Endodermal cell (in vitro differentiated cells): ENCODE data around the gene AARS2. TPM values are rescaled to one million over a fixed set of nuclear protein-coding genes. Genes with fewer than 3 reads are reported as not detected.

Source experiments
- DNase-seq: peaks from one replicate; pipeline ENCODE4 v3.0.0-alpha.2; 2017
- H3K27ac ChIP-seq: 2 replicates; pipeline ENCODE4 v1.5.1; 2013; ENCODE audit warnings: mild to moderate bottlenecking, low read depth, low read length, moderate library complexity
- H3K27me3 ChIP-seq: 2 replicates; pipeline ENCODE4 v1.6.1; 2013; ENCODE audit warnings: mild to moderate bottlenecking, low read length, moderate library complexity; ENCODE audit not compliant: insufficient read depth, control insufficient read depth, poor library complexity, severe bottlenecking
- H3K36me3 ChIP-seq: 2 replicates; pipeline ENCODE4 v1.7.0; 2013; ENCODE audit warnings: mild to moderate bottlenecking, low read length, moderate library complexity; ENCODE audit not compliant: control insufficient read depth, insufficient read depth
- H3K4me1 ChIP-seq: one replicate; pipeline ENCODE4 v1.7.0; 2013; ENCODE audit warnings: low read length; ENCODE audit not compliant: control insufficient read depth, insufficient read depth
- H3K4me3 ChIP-seq: 2 replicates; pipeline ENCODE4 v1.5.1; 2013; ENCODE audit warnings: mild to moderate bottlenecking, low read length, moderate library complexity
- H3K9ac ChIP-seq: 2 replicates; pipeline ENCODE4 v1.6.1; 2013; ENCODE audit warnings: mild to moderate bottlenecking, low read length, moderate library complexity; ENCODE audit not compliant: poor library complexity, severe bottlenecking; ENCODE audit errors: extremely low read depth
- H3K9me3 ChIP-seq: 2 replicates; pipeline ENCODE4 v1.6.1; 2013; ENCODE audit warnings: mild to moderate bottlenecking, low read length, moderate library complexity; ENCODE audit not compliant: control insufficient read depth
- H3K27ac Mint-ChIP-seq: 2 replicates; pipeline ENCODE4 v1.8.0; 2020; ENCODE audit warnings: mixed read lengths
- H3K27me3 Mint-ChIP-seq: 2 replicates; pipeline ENCODE4 v1.8.0; 2021; ENCODE audit warnings: mild to moderate bottlenecking, mixed read lengths; ENCODE audit not compliant: insufficient read depth
- H3K36me3 Mint-ChIP-seq: 2 replicates; pipeline ENCODE4 v1.8.0; 2020; ENCODE audit warnings: low read depth, mixed read lengths
- H3K4me1 Mint-ChIP-seq: 2 replicates; pipeline ENCODE4 v1.8.0; 2020; ENCODE audit warnings: mixed read lengths
- H3K4me3 Mint-ChIP-seq: 2 replicates; pipeline ENCODE4 v1.8.0; 2020; ENCODE audit warnings: mild to moderate bottlenecking, moderate library complexity, mixed read lengths
- H3K9me3 Mint-ChIP-seq: 2 replicates; pipeline ENCODE4 v1.8.0; 2020; ENCODE audit warnings: mild to moderate bottlenecking, mixed read lengths
- WGBS, 2 experiments: methylation state at CpG; one replicate each; pipeline versions ENCODE4 v1.1.5 to v1.1.7; 2013; ENCODE audit warnings: missing lambda C conversion rate in 2 of 2, mixed read lengths in 1 of 2; ENCODE audit not compliant: insufficient coverage in 1 of 2, insufficient read length in 1 of 2; 5-methylcytosine and 5-hydroxymethylcytosine counted together
- total RNA-seq, 2 donors: library from RNA; stranded (reverse); fragmentation: NEBNext Ultra II Directional in 1 of 2; extraction: Animal tissue kit (Norgen Biotek cat#: 25700) in 1 of 2; gene quantifications; 2 replicates in 1 of 2; 3 replicates in 1 of 2; pipeline ENCODE4 v1.2.1, GENCODE V29; 2021
- TF ChIP-seq, protein P1 (sequence below): fragments of 200-600 bp; sonication (generic); conservative IDR thresholded peaks from 2 replicates; pipeline ENCODE4 v1.5.0; 2021; ENCODE audit warnings: antibody characterized with exemption, mild to moderate bottlenecking

The AARS2 gene
- total RNA-seq, 2 donors from 2014 or later = 22.9 to 24.7 TPM

DNA sequence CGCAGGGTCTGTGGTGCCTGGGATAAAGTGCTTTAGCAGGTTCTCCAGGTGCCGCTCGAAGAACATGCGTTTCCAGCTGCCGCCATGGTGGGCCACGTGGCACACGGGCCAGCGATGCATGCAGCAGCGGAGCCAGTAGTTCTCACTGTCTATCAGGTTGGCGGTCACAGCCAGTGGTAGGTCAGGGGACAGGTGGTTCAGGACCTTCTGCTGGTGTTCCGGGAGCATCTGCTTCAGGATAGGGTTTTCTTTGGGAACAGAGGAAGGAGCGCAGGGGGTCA lies 26.9 kb downstream of the AARS2 start:
- H3K27ac Mint-ChIP-seq = no peak overlapping the region
- no peak overlapping the region for H3K27ac ChIP-seq
- no peaks in the 10 kb centered on the region for H3K36me3 Mint-ChIP-seq
- no peak for DNase-seq
- peaks cover 83% of the 10 kb centered on the region for H3K27me3 Mint-ChIP-seq
- H3K27me3 ChIP-seq = peaks cover 93% of the 10 kb centered on the region
- no peaks in the 10 kb centered on the region for H3K4me1 Mint-ChIP-seq
- H3K9me3 Mint-ChIP-seq = no peaks in the 10 kb centered on the region
- no peak overlapping the region for H3K9ac ChIP-seq
- no peak overlapping the region for H3K4me3 Mint-ChIP-seq
- WGBS, 2 experiments = 84 to 87% methylated on average over 10 to 12 of the region's 12 CpGs
- no peaks in the 10 kb centered on the region for H3K9me3 ChIP-seq
- TF ChIP-seq, protein P1, sequence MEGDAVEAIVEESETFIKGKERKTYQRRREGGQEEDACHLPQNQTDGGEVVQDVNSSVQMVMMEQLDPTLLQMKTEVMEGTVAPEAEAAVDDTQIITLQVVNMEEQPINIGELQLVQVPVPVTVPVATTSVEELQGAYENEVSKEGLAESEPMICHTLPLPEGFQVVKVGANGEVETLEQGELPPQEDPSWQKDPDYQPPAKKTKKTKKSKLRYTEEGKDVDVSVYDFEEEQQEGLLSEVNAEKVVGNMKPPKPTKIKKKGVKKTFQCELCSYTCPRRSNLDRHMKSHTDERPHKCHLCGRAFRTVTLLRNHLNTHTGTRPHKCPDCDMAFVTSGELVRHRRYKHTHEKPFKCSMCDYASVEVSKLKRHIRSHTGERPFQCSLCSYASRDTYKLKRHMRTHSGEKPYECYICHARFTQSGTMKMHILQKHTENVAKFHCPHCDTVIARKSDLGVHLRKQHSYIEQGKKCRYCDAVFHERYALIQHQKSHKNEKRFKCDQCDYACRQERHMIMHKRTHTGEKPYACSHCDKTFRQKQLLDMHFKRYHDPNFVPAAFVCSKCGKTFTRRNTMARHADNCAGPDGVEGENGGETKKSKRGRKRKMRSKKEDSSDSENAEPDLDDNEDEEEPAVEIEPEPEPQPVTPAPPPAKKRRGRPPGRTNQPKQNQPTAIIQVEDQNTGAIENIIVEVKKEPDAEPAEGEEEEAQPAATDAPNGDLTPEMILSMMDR = no peak
- H3K4me3 ChIP-seq = no peak overlapping the region
- no peaks in the 10 kb centered on the region for H3K36me3 ChIP-seq
- no peaks in the 10 kb centered on the region for H3K4me1 ChIP-seq

DNA sequence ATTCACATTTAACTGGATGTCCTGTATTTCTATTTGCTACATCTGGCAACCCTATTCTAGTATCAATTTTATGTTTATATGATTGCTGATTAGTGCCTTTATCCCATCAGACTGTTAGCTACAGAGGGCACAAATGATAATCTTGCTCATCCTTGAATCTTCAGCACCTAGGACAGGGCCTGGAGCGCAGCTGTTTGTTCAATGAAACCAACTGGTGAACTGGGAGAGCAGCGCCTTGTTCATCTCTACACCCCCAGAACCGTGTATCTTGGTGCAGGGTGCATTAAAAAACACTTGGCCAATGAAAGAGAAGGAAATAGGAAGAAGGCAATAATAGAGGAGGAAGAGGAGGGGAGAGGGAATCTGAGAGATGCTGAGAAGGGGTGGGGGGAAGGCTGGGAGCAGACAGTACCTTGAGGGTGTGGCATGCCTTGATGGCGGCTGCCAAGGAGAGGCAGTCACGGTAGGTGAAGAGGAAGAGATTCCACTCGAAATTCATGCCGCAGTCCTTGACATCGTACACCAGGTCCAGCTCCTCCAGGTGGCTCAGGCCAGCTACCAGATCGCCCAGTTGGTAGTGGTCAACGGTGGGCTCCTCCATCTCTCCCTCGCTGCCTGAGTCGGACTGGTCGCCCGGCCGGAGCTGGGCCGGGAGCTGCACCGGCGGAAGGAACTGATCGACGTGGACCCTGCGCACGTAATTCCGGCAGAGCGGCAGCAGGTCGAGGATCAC lies 27.4 kb downstream of the AARS2 start:
- no peaks in the 10 kb centered on the region for H3K36me3 ChIP-seq
- Mint-ChIP-seq H3K36me3 (no peaks in the 10 kb centered on the region), H3K4me1 (no peaks in the 10 kb centered on the region), H3K27ac (no peak overlapping the region), H3K9me3 (no peaks in the 10 kb centered on the region), H3K4me3 (no peak overlapping the region), H3K27me3 (peaks cover 87% of the 10 kb centered on the region)
- DNase-seq = peak; percentile 81
- no peak overlapping the region for H3K27ac ChIP-seq
- TF ChIP-seq, protein P1 = no peak
- 78% methylated on average over 15 to 25 of the region's 25 CpGs for WGBS, 2 experiments
- no peak overlapping the region for H3K9ac ChIP-seq
- no peaks in the 10 kb centered on the region for H3K4me1 ChIP-seq
- no peak overlapping the region for H3K4me3 ChIP-seq
- peaks cover 93% of the 10 kb centered on the region for H3K27me3 ChIP-seq
- no peaks in the 10 kb centered on the region for H3K9me3 ChIP-seq

DNA sequence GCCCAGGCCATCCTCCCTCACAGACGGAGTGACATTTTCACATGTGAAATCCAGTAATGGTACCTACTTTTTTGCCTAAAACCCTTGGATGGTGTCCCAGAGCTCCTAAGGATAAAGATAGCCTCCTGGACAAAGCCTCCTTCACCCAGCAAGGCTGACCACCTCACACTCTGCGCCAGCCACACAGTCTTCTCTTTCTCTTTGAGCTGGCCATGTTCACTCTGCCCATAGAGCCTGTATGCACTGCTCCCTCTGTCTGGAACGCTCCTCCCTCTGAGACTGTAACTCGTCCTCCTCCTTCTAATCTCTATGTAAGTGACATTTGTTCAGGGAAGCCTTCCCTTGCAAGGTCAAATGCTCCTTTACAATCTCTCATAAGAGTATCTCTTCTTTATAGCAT lies 28.3 kb downstream of the AARS2 start:
- H3K9me3 Mint-ChIP-seq = no peaks in the 10 kb centered on the region
- H3K27ac ChIP-seq = no peak overlapping the region
- H3K36me3 Mint-ChIP-seq = no peaks in the 10 kb centered on the region
- no peak overlapping the region for H3K4me3 ChIP-seq
- H3K4me1 Mint-ChIP-seq = no peaks in the 10 kb centered on the region
- H3K4me1 ChIP-seq = no peaks in the 10 kb centered on the region
- no peaks in the 10 kb centered on the region for H3K36me3 ChIP-seq
- 55 to 65% methylated on average over 4 of the region's 4 CpGs for WGBS, 2 experiments
- DNase-seq = no peak
- H3K9me3 ChIP-seq = no peaks in the 10 kb centered on the region
- no peak overlapping the region for H3K9ac ChIP-seq
- H3K4me3 Mint-ChIP-seq = no peak overlapping the region
- peaks cover 89% of the 10 kb centered on the region for H3K27me3 Mint-ChIP-seq
- TF ChIP-seq, protein P1 = no peak
- no peak overlapping the region for H3K27ac Mint-ChIP-seq
- H3K27me3 ChIP-seq = peaks cover 92% of the 10 kb centered on the region
